Myocyte (in vitro differentiated cells): ENCODE results near the gene MITF. TPM values are rescaled to one million over a fixed set of nuclear protein-coding genes. Genes with fewer than 3 reads are reported as not detected.

Experiments used
- DNase-seq: peaks from one replicate; pipeline ENCODE4 v3.0.0-alpha.2; 2012; ENCODE audit warnings: low read depth
- total RNA-seq: library from RNA; depleted of rRNA; stranded (reverse); fragments of >200 nt; gene quantifications from 2 replicates; pipeline ENCODE4 v1.2.3, GENCODE V29; 2014

Gene MITF
- total RNA-seq, 1 donor from 2014 or later, result 17.7 TPM

- DNase-seq, result peak; percentile 63
Observed at GRCh38 chr3:69753179-69753775, 14.0 kb downstream of the MITF start.

GRCh38 chr3:69755795-69756194, 16.5 kb downstream of the MITF start:
- no peak for DNase-seq

- no peak for DNase-seq
Observed at GRCh38 chr3:69761896-69762767, 22.9 kb downstream of the MITF start.

- no peak for DNase-seq
Observed at GRCh38 chr3:69762768-69763229, 23.5 kb downstream of the MITF start.

GRCh38 chr3:69763458-69763857, 24.2 kb downstream of the MITF start:
- no peak for DNase-seq

GRCh38 chr3:69764121-69764741, 25.0 kb downstream of the MITF start:
- DNase-seq, result no peak

GRCh38 chr3:69764861-69765260, 25.6 kb downstream of the MITF start:
- DNase-seq, result no peak

- no peak for DNase-seq
Observed at GRCh38 chr3:69766638-69767037, 27.4 kb downstream of the MITF start.

GRCh38 chr3:69767571-69767970, 28.3 kb downstream of the MITF start:
- no peak for DNase-seq

GRCh38 chr3:69768438-69768837, 29.2 kb downstream of the MITF start:
- no peak for DNase-seq

- no peak for DNase-seq
Observed at GRCh38 chr3:69770219-69770618, 31.0 kb downstream of the MITF start.

- DNase-seq, result no peak
Observed at GRCh38 chr3:69770976-69771634, 31.8 kb downstream of the MITF start.

GRCh38 chr3:69772152-69772867, 33.0 kb downstream of the MITF start:
- DNase-seq, result peak; percentile 55

- DNase-seq, result no peak
Observed at GRCh38 chr3:69774029-69774428, 34.8 kb downstream of the MITF start.

GRCh38 chr3:69775751-69776150, 36.5 kb downstream of the MITF start:
- DNase-seq, result no peak

- DNase-seq, result no peak
Observed at GRCh38 chr3:69776289-69776688, 37.0 kb downstream of the MITF start.

GRCh38 chr3:69776920-69777581, 37.8 kb downstream of the MITF start:
- DNase-seq, result no peak

GRCh38 chr3:69777582-69777967, 38.3 kb downstream of the MITF start:
- DNase-seq, result no peak

GRCh38 chr3:69781593-69781992, 42.3 kb downstream of the MITF start:
- DNase-seq, result no peak

- peak; percentile 94 for DNase-seq
Observed at GRCh38 chr3:69784954-69785514, 45.8 kb downstream of the MITF start.
